GM18873 (cell line): ENCODE results near the gene RFFL.

Experiments
- ATAC-seq: cut with Tn5 transposase; IDR thresholded peaks from one replicate; pipeline ENCODE4 v1.9.1; 2021; ENCODE audit warnings: mild to moderate bottlenecking, moderate library complexity, moderate number of reproducible peaks; ENCODE audit not compliant: unreplicated experiment, low FRiP score

RFFL gene

GRCh38 chr17:35082073-35082657 lies 18.7 kb upstream of the RFFL start:
- ATAC-seq, result no peak

GRCh38 chr17:35081638-35082037 lies 18.1 kb upstream of the RFFL start:
- ATAC-seq, result no peak

DNA sequence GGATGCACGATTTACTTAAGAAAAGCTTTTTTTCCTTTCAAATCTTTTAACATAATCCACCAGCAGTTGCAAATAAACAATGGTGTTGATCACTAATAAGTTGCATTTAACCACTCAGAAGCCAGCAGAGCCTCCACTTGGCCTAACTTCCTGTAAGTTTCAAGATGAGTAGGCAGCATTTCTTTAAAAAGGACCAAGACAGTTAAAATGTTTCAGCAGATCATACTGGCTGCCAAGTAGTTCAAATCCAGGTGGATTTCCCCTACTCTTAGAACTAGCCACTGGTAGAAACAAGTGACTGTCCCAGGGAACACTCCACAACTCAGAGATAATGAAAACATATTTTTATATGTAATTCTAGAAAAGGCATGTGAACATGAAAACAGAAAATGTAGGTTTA lies 17.0 kb upstream of the RFFL start:
- no peak for ATAC-seq

DNA sequence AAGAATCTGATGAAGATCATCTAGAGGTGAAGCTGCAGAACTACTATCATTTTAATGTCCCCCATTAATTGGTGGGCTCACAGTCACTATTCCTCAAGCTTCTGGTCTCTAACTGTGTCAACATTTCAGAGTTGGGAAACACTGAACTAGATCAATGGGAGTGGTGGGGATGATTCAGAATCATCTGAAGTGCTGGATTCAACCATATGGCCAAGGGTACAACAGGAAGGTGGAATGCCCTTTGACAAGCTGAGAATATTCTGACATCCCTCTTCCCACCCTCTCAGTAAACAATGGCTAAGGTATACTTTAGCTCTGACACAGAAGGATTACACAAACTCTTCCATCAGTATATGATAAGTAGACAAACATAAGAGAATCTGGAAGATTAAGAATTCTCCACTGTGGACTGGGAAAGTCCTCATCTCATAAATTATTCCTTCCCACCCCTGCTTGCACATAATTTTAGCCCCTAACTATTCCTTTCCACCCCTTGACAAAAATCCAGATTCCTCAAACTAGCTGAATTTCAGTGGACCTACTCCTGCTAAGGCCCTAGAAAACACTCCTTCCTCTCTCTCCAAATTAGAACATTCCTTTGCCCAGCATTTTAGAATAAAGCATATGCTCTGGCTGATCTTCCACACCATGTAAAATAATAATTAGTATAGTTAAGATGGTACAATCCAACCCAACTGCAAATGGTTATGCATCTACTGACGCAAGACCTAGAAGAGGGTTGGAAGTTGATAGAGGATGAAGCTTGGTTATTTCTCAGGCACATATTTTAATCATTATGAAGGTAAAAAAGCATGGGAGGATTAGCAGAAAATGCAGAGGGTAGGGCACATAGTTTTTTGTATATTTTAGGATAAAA lies 16.3 kb upstream of the RFFL start:
- no peak for ATAC-seq

DNA sequence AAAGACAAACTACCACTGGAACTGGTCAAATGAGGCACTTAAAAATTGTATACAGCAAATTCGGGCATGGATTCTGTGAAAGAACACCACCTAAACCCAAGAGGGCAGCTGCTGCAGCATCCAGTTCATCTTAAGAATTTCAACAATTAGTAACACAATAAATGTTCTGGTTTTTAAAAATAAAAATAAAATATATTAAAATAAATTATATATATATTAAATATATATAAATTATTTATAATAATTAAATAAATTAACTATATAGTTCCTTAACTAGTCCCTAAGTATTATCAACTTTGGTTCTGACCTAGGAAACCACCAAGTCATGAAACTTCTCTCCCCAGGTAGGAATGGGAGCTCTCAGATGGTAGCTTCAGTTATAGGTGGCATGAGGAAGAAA lies 13.4 kb upstream of the RFFL start:
- ATAC-seq, result no peak

GRCh38 chr17:35074711-35075707 lies 11.5 kb upstream of the RFFL start:
- ATAC-seq, result no peak

GRCh38 chr17:35073991-35074627 lies 10.6 kb upstream of the RFFL start:
- ATAC-seq, result no peak

GRCh38 chr17:35073183-35073790 lies 9.8 kb upstream of the RFFL start:
- no peak for ATAC-seq

DNA sequence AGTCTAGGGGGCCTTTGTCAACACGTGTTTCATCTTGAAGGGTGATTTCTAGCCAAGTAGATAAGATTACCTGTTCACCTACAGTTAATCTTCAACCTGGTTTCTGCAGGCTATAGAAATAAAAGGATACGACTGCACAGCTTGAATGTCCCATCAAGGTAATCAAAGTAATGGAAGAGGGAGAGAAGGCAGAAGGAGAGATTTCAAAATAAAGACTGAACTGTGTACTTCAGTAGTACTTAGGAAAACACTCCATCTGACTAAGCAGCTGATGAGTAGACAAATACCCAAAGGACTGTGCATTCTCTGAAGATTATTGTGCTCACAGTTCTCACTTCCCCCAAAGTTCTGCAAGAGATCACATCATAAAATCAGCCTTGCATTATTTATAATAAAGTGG lies 5.8 kb upstream of the RFFL start:
- no peak for ATAC-seq

GRCh38 chr17:35068249-35068648 lies 4.7 kb upstream of the RFFL start:
- no peak for ATAC-seq

DNA sequence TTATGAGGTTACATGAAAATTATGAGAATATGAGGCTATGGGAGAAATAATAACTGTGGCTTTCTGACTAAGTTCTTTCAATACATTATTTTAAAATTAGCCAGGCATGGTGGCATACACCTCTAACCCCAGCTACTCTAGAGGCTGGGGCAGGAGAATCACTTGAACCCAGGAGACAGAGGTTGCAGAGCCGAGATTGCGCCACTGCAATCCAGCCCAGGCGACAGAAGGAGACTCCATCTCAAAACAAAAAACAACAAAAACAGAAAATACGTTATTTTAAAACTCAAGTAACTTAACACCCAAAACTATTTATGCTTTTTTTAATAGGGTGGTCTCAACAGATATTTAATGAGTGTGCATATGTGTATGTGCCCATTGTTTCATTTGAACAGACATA lies 2.4 kb upstream of the RFFL start:
- ATAC-seq, result no peak

- ATAC-seq, result no peak
These were observed 1.2 kb upstream of the RFFL start for GRCh38 chr17:35064516-35065215.

- ATAC-seq, result no peak
These were observed 1.2 kb downstream of the RFFL start for GRCh38 chr17:35062308-35062707.

DNA sequence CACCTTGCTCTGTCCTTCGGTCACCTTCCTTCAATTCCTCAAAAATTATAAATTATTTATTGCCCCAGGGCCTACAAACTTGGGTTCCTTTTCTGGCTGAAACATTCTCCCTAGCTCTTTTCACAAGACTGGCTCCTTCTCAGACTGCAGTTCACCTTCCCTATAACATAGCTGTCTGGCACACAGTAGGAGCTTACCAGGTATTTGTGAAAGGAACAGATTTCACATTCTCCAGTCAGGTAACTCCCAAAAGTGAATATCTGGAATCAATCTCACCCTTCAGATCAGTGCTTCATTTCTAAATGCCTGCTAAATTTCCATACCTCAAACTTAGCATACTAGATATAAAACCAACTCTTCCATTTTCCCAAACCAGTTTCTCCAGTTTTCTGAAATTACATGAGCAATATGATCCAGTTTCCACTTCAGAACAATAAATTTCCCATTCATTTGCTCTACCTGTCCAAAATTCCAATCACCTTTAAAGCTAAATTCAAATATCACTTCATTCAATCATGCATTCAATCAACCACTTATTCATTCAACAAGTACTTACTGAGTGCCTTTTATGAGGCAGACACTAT lies 6.1 kb downstream of the RFFL start:
- no peak for ATAC-seq

- ATAC-seq, result no peak
These were observed 7.5 kb downstream of the RFFL start for GRCh38 chr17:35056013-35056412.

- ATAC-seq, result no peak
These were observed 10.3 kb downstream of the RFFL start for GRCh38 chr17:35053204-35053603.

- ATAC-seq, result no peak
These were observed 10.7 kb downstream of the RFFL start for GRCh38 chr17:35052780-35053179.

GRCh38 chr17:35052241-35052610 lies 11.3 kb downstream of the RFFL start:
- no peak for ATAC-seq

DNA sequence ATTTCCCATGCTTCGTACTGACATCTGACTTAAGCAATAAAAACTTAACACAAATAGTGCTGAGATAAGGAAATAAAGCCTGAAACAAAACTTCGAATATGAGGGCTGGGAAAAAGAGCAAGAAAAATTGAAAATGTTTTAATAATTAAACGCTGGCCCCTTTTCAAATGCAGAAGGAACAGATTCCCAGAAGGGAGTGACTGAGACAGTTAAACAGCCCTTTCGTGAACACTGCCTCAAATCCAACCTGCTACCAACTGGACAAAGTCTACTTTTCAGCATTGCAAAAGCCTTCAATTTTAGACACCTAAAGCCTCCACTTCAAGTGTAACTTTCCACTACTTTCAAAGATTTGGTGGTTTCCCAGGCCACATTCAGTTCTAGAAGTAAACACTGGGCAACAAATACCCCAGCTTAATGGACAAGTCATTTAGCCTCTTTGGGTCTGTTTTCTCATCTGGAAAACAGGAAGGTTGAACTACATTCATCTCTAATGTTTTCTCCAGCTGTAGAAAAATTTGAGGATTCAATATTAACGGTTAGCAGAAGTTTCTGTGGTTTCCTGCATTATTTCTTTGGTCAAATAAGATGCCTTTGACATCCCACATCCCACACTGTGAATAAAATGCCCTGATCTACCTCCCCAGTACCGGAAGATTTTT lies 11.8 kb downstream of the RFFL start:
- ATAC-seq, result no peak
